CD4-positive, alpha-beta memory T cell (primary cell): ENCODE measurements around the gene RBM42. TPM values are rescaled to one million over a fixed set of nuclear protein-coding genes. Genes with fewer than 3 reads are reported as not detected.

Source experiments
- CTCF ChIA-PET: fragments of 350-600 bp; sonication (Branson Sonifier 250); formaldehyde crosslinking; loops from one replicate; lab custom pipeline; 2021; ENCODE audit warnings: inconsistent platforms; ENCODE audit not compliant: partially characterized antibody; lab: Charles Lee
- POLR2A ChIA-PET: fragments of 350-600 bp; sonication (Branson Sonifier 250); formaldehyde crosslinking; loops from one replicate; lab custom pipeline; 2021; ENCODE audit not compliant: partially characterized antibody; lab: Charles Lee
- DNase-seq, 5 donors: peaks; one replicate each; pipeline versions ENCODE4 v3.0.0 to v3.0.0-alpha.2; 2020 to 2022; ENCODE audit warnings: mixed read lengths in 1 of 5
- H3K27ac ChIP-seq: one replicate; pipeline ENCODE4 v1.7.0; 2013; ENCODE audit warnings: low read depth, low read length
- H3K27me3 ChIP-seq: 2 replicates; pipeline ENCODE4 v1.7.0; 2013; ENCODE audit warnings: mild to moderate bottlenecking, low read length, moderate library complexity; ENCODE audit not compliant: insufficient read depth
- H3K36me3 ChIP-seq: 2 replicates; pipeline ENCODE4 v1.7.0; 2013; ENCODE audit warnings: mild to moderate bottlenecking, low read length, moderate library complexity; ENCODE audit not compliant: insufficient read depth
- H3K4me1 ChIP-seq: 2 replicates; pipeline ENCODE4 v1.7.0; 2013; ENCODE audit warnings: mild to moderate bottlenecking, low read length, moderate library complexity; ENCODE audit not compliant: insufficient read depth
- H3K4me3 ChIP-seq, 2 donors: one replicate each; pipeline ENCODE4 v1.7.0; 2013; ENCODE audit warnings: low read length in 2 of 2, mild to moderate bottlenecking in 1 of 2
- H3K9me3 ChIP-seq, 2 donors: one replicate each; pipeline ENCODE4 v1.7.0; 2013; ENCODE audit warnings: low read length in 2 of 2, control low read depth in 1 of 2; ENCODE audit not compliant: control insufficient read depth in 1 of 2
- H3K27ac Mint-ChIP-seq, 7 donors: one replicate each; pipeline ENCODE4 v1.8.0; 2020 to 2021; ENCODE audit warnings: mixed read lengths in 7 of 7, mild to moderate bottlenecking in 6 of 7, inconsistent platforms in 3 of 7, moderate library complexity in 3 of 7
- H3K27me3 Mint-ChIP-seq, 2 donors: one replicate each; pipeline ENCODE4 v1.8.0; 2020 to 2021; ENCODE audit warnings: mixed read lengths in 2 of 2
- H3K36me3 Mint-ChIP-seq, 2 donors: one replicate each; pipeline ENCODE4 v1.8.0; 2020 to 2021; ENCODE audit warnings: mixed read lengths in 2 of 2, inconsistent platforms in 1 of 2, mild to moderate bottlenecking in 1 of 2
- H3K4me1 Mint-ChIP-seq, 4 donors: one replicate each; pipeline ENCODE4 v1.8.0; 2020 to 2021; ENCODE audit warnings: mixed read lengths in 4 of 4, mild to moderate bottlenecking in 1 of 4
- H3K4me3 Mint-ChIP-seq, 8 donors: one replicate each; pipeline ENCODE4 v1.8.0; 2020 to 2021; ENCODE audit warnings: mixed read lengths in 8 of 8, mild to moderate bottlenecking in 7 of 8, moderate library complexity in 6 of 8, inconsistent platforms in 3 of 8
- H3K9me3 Mint-ChIP-seq, 8 donors: one replicate each; pipeline ENCODE4 v1.8.0; 2020 to 2021; ENCODE audit warnings: mixed read lengths in 8 of 8, mild to moderate bottlenecking in 5 of 8, inconsistent platforms in 3 of 8, moderate library complexity in 1 of 8
- intact Hi-C: fragments of 100-400 bp; cut with micrococcal nuclease; formaldehyde crosslinking; loops from one replicate; pipeline ENCODE4 v1.15.1; 2023
- polyA plus RNA-seq, 2 donors: library from polyadenylated mRNA; unstranded; fragments of 300-500 nt; fragmentation: Illumina TruSeq; gene quantifications; one replicate each; pipeline ENCODE4 v1.2.3, GENCODE V29; 2021
- total RNA-seq, 2 experiments: library from RNA; stranded (reverse); gene quantifications; one replicate each; pipeline ENCODE4 v1.2.3, GENCODE V29; 2021

RBM42 gene
- total and polyA plus RNA-seq, 4 experiments from 2014 or later = 42.9 to 61.0 (median 54.4) TPM

GRCh38 chr19:35609851-35610353 is 18.9 kb upstream of the RBM42 start:
- H3K36me3 Mint-ChIP-seq = peaks cover 3 to 6% of the 10 kb centered on the region in 2 donors
- H3K27me3 Mint-ChIP-seq = no peaks in the 10 kb centered on the region
- intact Hi-C loops = no loop called here
- peak overlapping the region; percentile 49 for H3K27ac ChIP-seq
- no peaks in the 10 kb centered on the region for H3K9me3 ChIP-seq
- H3K27ac Mint-ChIP-seq = peak overlapping the region; percentile 76 to 98 (median 91)
- ChIA-PET CTCF (interaction anchor here (1.3 to 1.4 kb wide), 3 partner anchors 18 to 38 kb away, joined by 4 to 7 read pairs (median 5); partner anchors contain the start of gene COX6B1), POLR2A (interaction anchor here (0.9 to 1.7 kb wide), 6 partner anchors 13 to 147 kb away, joined by 3 to 13 read pairs (median 4); partner anchors contain the start of gene COX6B1)
- peak; percentile 26 to 58 (median 48) for DNase-seq
- H3K36me3 ChIP-seq = no peaks in the 10 kb centered on the region
- peaks cover 17 to 53% (median 28%) of the 10 kb centered on the region in 4 donors for H3K4me1 Mint-ChIP-seq
- peaks cover 0 to 12% (median 5%) of the 10 kb centered on the region in 8 donors for H3K9me3 Mint-ChIP-seq
- H3K4me1 ChIP-seq = peaks cover 39% of the 10 kb centered on the region
- no peaks in the 10 kb centered on the region for H3K27me3 ChIP-seq
- peak overlapping the region in 1 of 2 donors; percentile 13 for H3K4me3 ChIP-seq
- peak overlapping the region in 7 of 8 donors; percentile 19 to 82 (median 65) for H3K4me3 Mint-ChIP-seq

DNA sequence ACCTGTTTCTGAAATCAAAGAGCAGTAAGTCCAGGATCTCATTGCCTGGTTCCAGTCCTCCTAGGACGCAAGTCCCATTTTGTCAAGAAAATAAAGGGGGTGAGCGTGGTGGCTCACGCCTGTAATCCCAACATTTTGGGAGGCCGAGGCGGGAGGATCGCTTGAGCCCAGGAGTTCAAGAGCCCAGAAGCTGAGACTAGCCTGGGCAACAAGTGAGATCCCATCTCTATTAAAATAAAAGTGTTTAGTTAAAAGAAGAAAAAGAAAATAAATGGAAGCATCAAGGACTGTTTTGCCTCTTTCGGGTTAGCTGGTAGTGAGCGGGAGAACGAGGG is 16.6 kb upstream of the RBM42 start:
- Histone ChIP-seq H3K9me3 (no peaks in the 10 kb centered on the region), H3K4me1 (peaks cover 39% of the 10 kb centered on the region), H3K36me3 (no peaks in the 10 kb centered on the region), H3K27ac (peak overlapping the region; percentile 72), H3K4me3 (peak overlapping the region; percentile 74 to 89), H3K27me3 (no peaks in the 10 kb centered on the region)
- H3K4me3 Mint-ChIP-seq = peak overlapping the region; percentile 82 to 96 (median 86)
- H3K36me3 Mint-ChIP-seq = peaks cover 8 to 14% of the 10 kb centered on the region in 2 donors
- H3K9me3 Mint-ChIP-seq = peaks cover 0 to 9% (median 4%) of the 10 kb centered on the region in 8 donors
- POLR2A ChIA-PET = interaction anchor here (0.9 to 4.0 kb wide), 6 partner anchors 10 to 90 kb away, joined by 3 to 51 read pairs (median 7); partner anchors contain the start of genes COX6B1 and ETV2
- H3K27ac Mint-ChIP-seq = peak overlapping the region; percentile 85 to 98 (median 95)
- H3K4me1 Mint-ChIP-seq = peaks cover 17 to 53% (median 28%) of the 10 kb centered on the region in 4 donors
- DNase-seq = no peak
- H3K27me3 Mint-ChIP-seq = no peaks in the 10 kb centered on the region
- intact Hi-C loops = loop anchor here (1.0 kb wide), 4 partner anchors 16 to 67 kb away; partner anchors contain the start of genes COX6B1 and TMEM147
- CTCF ChIA-PET = interaction anchor here (1.7 kb wide), 1 partner anchor 36 kb away, joined by 7 read pairs; the partner anchor contains the start of gene COX6B1

DNA sequence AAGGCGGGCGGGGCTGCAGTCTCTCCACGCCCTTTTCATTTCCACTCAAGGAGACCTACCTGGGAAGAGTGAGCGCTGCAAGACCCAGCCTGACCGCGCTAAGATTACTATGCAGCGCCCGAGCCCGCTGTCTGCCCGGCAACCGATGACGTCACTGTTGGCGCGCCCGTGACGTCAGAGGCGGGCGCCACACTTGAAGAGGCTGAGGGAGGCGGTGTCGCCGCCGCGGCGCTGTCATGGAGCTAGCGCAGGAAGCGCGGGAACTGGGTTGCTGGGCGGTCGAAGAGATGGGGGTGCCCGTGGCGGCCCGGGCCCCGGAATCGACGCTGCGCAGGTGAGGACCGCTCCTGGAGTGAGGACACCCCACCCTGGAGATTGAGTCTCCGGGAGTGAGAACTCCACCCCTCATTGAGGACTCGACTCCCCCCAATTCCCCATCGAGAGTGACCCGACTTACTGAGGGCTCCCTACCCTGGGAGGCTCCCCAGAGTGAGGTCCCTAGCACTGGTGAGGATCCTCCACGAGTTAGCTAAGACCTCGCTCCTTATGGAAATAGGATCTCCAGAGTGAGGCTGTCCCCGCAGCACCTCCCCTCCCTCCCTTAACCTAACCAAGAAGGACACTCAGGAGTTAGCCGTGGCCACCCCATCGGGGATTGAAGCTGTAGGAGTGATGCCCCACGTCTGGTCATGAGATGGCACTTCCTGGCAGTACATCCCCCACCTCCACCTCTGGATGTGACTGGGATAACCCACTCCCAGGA is 16.1 kb upstream of the RBM42 start, which contains the start of gene HAUS5:
Gene HAUS5 (plus strand): TSS at position 177 of the 763 bp plus-strand sequence. CDS start 60 bp downstream, at position 237.
- H3K27me3 Mint-ChIP-seq = no peaks in the 10 kb centered on the region
- H3K9me3 ChIP-seq = no peaks in the 10 kb centered on the region
- H3K4me3 ChIP-seq = peak within 1 kb of the TSS; percentile 74 to 89
- peak within 1 kb of the TSS; percentile 82 to 96 (median 86) for H3K4me3 Mint-ChIP-seq
- no peaks in the 10 kb centered on the region for H3K36me3 ChIP-seq
- intact Hi-C loops = loop anchor here (1.0 kb wide), 4 partner anchors 16 to 67 kb away; partner anchors contain the start of genes COX6B1 and TMEM147
- ChIA-PET CTCF (interaction anchor here (1.0 to 2.5 kb wide), 3 partner anchors 35 to 136 kb away, joined by 3 to 7 read pairs (median 7); partner anchors contain the start of genes COX6B1 and LIN37), POLR2A (interaction anchor here (0.6 to 4.0 kb wide), 12 partner anchors 10 to 135 kb away, joined by 3 to 51 read pairs (median 4); partner anchors contain the start of genes COX6B1, ETV2, LIN37 and PSENEN)
- peaks cover 17 to 53% (median 28%) of the 10 kb centered on the region in 4 donors for H3K4me1 Mint-ChIP-seq
- peak within 1 kb of the TSS; percentile 85 to 98 (median 95) for H3K27ac Mint-ChIP-seq
- H3K27ac ChIP-seq = peak within 1 kb of the TSS; percentile 72
- no peaks in the 10 kb centered on the region for H3K27me3 ChIP-seq
- peaks cover 0 to 9% (median 4%) of the 10 kb centered on the region in 8 donors for H3K9me3 Mint-ChIP-seq
- H3K36me3 Mint-ChIP-seq = peaks cover 5 to 14% of the 10 kb centered on the region in 2 donors
- peaks cover 39% of the 10 kb centered on the region for H3K4me1 ChIP-seq
- DNase-seq = peak; percentile 91 to 96 (median 94)

DNA sequence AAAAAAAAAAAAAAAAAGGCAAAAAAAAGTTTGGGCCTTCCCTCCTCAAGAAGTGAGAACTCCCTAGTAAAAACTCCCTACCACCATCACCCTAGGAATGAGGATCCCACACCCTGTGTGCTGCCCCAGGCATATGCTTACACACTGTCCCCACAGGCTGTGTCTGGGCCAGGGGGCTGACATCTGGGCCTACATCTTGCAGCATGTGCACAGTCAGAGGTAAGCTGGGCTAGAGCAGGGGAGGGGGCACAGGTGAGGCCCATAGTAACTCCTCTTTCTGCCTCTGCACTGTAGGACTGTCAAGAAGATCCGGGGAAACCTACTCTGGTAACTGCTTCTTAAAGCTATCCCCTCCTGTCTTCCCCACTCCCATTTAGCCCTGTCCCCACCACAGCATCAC is 15.3 kb upstream of the RBM42 start:
- Mint-ChIP-seq H3K4me3 (peak overlapping the region; percentile 56 to 96 (median 84)), H3K36me3 (peaks cover 5 to 14% of the 10 kb centered on the region in 2 donors), H3K4me1 (peaks cover 15 to 49% (median 26%) of the 10 kb centered on the region in 4 donors), H3K27ac (peak overlapping the region; percentile 59 to 98 (median 73)), H3K9me3 (peaks cover 0 to 6% (median 0%) of the 10 kb centered on the region in 8 donors), H3K27me3 (no peaks in the 10 kb centered on the region)
- Histone ChIP-seq H3K36me3 (no peaks in the 10 kb centered on the region), H3K4me3 (no peak overlapping the region), H3K27ac (no peak overlapping the region), H3K4me1 (peaks cover 39% of the 10 kb centered on the region), H3K9me3 (no peaks in the 10 kb centered on the region), H3K27me3 (no peaks in the 10 kb centered on the region)
- CTCF ChIA-PET = interaction anchor here (1.0 to 2.5 kb wide), 3 partner anchors 34 to 135 kb away, joined by 3 to 7 read pairs (median 7); partner anchors contain the start of genes COX6B1 and LIN37
- intact Hi-C loops = no loop called here
- POLR2A ChIA-PET = interaction anchor here (0.8 to 4.0 kb wide), 9 partner anchors 13 to 135 kb away, joined by 3 to 51 read pairs (median 4); partner anchors contain the start of genes COX6B1, ETV2, LIN37 and PSENEN
- no peak for DNase-seq

DNA sequence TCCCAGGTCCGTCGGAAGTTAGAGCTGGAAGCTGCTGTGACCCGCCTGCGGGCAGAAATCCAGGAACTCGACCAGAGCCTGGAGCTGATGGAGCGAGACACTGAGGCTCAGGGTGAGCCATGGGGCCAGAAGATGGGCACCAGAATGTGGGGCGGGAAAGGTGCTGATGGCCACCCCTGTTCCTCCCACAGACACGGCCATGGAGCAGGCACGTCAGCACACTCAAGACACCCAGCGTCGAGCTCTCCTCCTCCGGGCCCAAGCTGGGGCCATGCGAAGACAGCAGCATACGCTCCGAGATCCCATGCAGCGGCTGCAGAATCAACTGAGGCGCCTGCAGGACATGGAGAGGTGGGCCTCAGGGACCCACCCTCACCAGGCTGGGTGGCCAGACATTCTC is 13.8 kb upstream of the RBM42 start:
- Mint-ChIP-seq H3K27ac (peak overlapping the region in 1 of 7 donors; percentile 35), H3K4me1 (peaks cover 9 to 38% (median 17%) of the 10 kb centered on the region in 4 donors), H3K27me3 (no peaks in the 10 kb centered on the region), H3K36me3 (peaks cover 5 to 14% of the 10 kb centered on the region in 2 donors), H3K9me3 (peaks cover 0 to 6% (median 0%) of the 10 kb centered on the region in 8 donors), H3K4me3 (peak overlapping the region in 1 of 8 donors; percentile 17)
- H3K27ac ChIP-seq = no peak overlapping the region
- no peak overlapping the region for H3K4me3 ChIP-seq
- no peaks in the 10 kb centered on the region for H3K9me3 ChIP-seq
- POLR2A ChIA-PET = interaction anchor here (4.0 kb wide), 1 partner anchor 28 kb away, joined by 51 read pairs; the partner anchor contains the start of gene ETV2
- no peaks in the 10 kb centered on the region for H3K27me3 ChIP-seq
- CTCF ChIA-PET = interaction anchor here (2.5 kb wide), 1 partner anchor 66 kb away, joined by 7 read pairs; no protein-coding TSS in a partner anchor
- no peak for DNase-seq
- intact Hi-C loops = no loop called here
- H3K4me1 ChIP-seq = peaks cover 30% of the 10 kb centered on the region
- peaks cover under 1% of the 10 kb centered on the region for H3K36me3 ChIP-seq

DNA sequence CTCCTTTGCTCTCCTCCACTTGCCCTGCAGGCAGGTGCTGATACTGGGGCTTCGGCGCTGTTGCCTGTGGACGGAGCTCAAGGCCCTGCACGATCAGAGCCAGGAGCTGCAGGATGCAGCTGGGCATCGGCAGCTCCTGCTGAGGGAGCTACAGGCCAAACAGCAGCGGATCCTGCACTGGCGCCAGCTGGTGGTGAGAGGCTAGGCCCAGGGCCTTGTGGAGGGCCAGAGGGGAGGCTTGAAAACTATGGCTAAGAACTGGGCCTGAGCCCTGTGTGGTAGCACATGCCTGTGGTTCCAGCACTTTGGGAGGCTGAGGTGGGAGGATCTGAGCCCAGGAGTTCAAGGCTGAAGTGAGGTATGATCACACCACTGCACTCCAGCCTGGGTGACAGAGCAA is 10.0 kb upstream of the RBM42 start:
- Histone ChIP-seq H3K36me3 (peaks cover 7% of the 10 kb centered on the region), H3K9me3 (no peaks in the 10 kb centered on the region), H3K27me3 (no peaks in the 10 kb centered on the region), H3K4me3 (no peak overlapping the region), H3K27ac (no peak overlapping the region), H3K4me1 (no peaks in the 10 kb centered on the region)
- CTCF ChIA-PET = no interaction called here
- H3K4me1 Mint-ChIP-seq = peaks cover 0 to 2% (median under 1%) of the 10 kb centered on the region in 4 donors
- H3K27me3 Mint-ChIP-seq = no peaks in the 10 kb centered on the region
- no peak for DNase-seq
- no peak overlapping the region for H3K4me3 Mint-ChIP-seq
- POLR2A ChIA-PET = no interaction called here
- H3K27ac Mint-ChIP-seq = no peak overlapping the region
- peaks cover 8 to 28% of the 10 kb centered on the region in 2 donors for H3K36me3 Mint-ChIP-seq
- intact Hi-C loops = no loop called here
- peaks cover 0 to 2% (median 0%) of the 10 kb centered on the region in 8 donors for H3K9me3 Mint-ChIP-seq
